22Rv1 (cell line): ENCODE results near the gene PIGS.
"Not testable (repeated sequence)": the region's sequence is repeated elsewhere in the genome, so short reads cannot be mapped to it uniquely, and the experiment has no call there.

Experiments
- H3K27ac ChIP-seq: fragments of 450-650 bp; 2 replicates; pipeline ENCODE4 v1.5.1; 2017
- ZFX ChIP-seq: fragments of 450-650 bp; IDR thresholded peaks from 2 replicates; pipeline ENCODE4 v1.6.1; 2017; ENCODE audit warnings: antibody characterized with exemption, borderline replicate concordance
- TF ChIP-seq, protein P1 (sequence below): fragments of 450-650 bp; IDR thresholded peaks from 2 replicates; pipeline ENCODE4 v1.5.1; 2017; ENCODE audit warnings: mild to moderate bottlenecking

Gene PIGS

DNA sequence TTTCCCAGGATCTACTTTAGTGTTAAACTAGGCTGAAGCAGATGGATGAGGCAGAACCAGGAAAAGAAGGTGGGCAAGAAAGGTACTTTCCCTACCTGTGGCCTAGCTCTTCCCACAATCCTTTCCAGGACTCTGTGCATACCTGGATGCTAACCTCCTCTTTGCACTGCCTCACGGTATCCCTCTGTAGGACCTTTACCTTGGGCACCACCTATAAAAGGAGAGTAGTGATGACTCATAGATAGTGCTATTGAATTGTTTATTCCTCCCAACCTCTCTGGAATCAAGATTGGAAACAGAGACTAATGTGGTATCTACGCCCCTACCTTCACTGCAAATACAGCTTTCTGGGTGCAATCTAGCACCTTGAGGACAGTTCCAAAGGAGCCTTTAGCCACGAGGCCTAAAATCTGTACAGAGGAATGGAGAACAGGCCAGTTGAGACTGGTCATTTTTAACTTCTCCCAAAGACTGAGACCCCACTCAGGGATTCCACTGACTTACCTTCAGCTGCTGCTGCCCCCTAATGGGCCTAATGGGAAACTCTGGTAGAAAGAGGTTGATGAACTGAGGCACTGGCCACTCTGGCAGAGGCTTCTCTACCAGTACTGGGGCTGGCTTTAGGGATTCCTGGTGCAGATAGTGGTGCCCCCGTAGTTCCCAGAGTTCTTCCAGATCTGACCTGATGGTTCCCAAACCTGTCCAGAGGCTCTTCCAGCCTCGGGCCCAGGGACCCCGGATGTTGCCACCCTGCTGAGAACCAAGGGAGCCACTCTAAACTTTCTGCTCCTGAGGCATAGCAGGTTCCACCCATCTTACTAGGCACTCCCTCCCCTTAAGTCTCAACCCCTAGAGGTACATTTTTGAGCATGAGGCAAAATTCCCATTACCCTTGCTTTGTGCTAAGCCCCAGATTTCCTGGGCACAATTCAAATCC is 41.9 kb upstream of the PIGS start:
- no peak for TF ChIP-seq ZFX
- TF ChIP-seq, protein P1, sequence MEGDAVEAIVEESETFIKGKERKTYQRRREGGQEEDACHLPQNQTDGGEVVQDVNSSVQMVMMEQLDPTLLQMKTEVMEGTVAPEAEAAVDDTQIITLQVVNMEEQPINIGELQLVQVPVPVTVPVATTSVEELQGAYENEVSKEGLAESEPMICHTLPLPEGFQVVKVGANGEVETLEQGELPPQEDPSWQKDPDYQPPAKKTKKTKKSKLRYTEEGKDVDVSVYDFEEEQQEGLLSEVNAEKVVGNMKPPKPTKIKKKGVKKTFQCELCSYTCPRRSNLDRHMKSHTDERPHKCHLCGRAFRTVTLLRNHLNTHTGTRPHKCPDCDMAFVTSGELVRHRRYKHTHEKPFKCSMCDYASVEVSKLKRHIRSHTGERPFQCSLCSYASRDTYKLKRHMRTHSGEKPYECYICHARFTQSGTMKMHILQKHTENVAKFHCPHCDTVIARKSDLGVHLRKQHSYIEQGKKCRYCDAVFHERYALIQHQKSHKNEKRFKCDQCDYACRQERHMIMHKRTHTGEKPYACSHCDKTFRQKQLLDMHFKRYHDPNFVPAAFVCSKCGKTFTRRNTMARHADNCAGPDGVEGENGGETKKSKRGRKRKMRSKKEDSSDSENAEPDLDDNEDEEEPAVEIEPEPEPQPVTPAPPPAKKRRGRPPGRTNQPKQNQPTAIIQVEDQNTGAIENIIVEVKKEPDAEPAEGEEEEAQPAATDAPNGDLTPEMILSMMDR = peak; percentile 79
- H3K27ac ChIP-seq = no peak overlapping the region

DNA sequence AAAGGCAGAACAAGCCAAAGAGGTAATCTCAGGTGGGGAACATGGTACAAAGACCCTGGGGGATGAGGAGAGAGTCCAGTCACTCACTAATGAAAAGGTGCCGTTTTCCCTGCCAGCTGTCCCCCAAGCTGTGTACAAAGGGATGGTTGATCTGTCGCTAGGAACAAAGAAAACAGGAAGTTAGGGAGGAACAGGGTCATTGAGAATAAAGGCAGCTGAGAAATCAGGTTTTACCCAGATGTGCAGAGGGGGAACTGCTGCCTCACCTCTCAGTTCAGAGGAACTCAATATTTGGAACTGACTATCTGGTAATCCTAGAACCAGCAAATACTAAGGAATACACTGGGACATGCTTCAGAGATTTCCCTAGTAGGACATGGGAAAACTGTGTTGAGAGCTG is 41.2 kb upstream of the PIGS start:
- TF ChIP-seq ZFX = no peak
- TF ChIP-seq, protein P1 = no peak
- H3K27ac ChIP-seq = no peak overlapping the region

DNA sequence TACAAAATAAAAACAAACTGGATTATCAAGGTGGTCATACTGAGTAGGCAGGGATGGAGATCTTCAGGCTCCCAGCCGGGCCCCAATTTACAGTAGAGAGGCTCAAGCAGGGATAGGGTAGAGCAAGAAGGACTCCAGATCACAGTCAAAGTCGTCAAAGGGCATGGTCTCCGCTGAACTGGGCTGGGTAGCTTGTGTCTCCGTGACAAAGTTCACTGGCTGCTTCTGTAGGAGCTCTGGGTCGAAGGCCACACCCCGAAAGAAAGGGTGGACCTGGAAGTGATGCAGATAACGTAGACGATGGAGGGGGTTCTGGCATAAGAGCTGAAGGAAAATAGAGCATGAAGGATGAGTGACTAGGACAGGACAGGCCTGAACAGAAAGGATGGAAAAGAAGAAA is 39.1 kb upstream of the PIGS start:
- TF ChIP-seq, protein P1 = no peak
- no peak for TF ChIP-seq ZFX
- no peak overlapping the region for H3K27ac ChIP-seq

DNA sequence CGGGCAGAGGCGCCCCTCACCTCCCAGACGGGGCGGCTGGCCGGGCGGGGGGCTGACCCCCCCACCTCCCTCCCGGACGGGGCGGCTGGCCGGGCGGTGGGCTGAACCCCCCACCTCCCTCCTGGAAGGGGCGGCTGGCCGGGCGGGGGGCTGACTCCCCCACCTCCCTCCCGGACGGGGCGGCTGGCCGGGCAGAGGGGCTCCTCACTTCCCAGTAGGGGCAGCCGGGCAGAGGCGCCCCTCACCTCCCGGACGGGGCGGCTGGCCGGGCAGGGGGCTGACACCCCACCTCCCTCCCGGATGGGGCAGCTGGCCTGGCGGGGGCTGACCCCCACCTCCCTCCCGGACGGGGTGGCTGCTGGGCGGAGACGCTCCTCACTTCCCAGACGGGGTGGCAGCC is 32.7 kb upstream of the PIGS start:
- not testable (repeated sequence) for H3K27ac ChIP-seq

DNA sequence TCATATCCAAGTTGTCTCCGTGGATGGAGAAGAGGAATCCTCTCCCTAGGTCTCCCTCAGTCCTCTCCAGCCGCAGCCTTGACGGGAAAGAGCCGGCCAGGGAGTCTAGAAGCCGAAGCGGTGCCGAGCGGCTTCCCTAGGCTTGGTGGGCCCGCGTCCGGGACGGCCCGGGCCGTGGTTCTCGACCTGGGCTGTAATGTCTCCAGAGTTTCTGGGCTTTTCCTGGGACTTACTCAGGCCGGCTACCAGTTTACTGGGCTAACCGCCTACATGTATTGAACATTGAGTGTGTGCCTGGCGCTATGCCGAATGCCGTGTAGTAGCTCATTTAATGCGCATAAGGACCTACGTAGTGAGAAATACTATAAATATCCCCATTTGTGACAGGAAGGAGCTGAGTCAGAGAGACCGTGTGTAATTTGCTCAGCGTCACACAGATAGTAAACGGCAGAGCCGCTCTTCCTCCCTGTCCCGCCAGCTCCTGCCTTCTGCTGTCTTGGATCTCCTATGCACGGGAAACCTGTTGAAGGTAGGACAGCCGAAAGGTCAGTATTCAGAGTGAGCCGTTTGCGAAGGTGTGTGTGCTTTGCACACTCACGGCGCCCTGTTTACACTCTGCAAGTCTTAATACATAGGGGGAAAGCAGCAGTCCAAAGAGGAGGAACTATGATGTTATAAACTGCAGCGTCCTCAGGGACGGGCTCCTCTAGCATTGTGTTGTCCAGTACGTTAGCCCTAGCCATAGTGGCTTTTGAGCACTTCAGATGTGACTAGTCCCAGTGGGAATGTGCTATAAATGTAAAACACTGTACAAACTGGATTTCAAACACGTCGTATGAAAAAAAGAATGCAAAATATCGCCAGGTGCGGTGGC is 28.2 kb upstream of the PIGS start:
- H3K27ac ChIP-seq = peak overlapping the region; percentile 93
- TF ChIP-seq, protein P1 = no peak
- TF ChIP-seq ZFX = no peak

DNA sequence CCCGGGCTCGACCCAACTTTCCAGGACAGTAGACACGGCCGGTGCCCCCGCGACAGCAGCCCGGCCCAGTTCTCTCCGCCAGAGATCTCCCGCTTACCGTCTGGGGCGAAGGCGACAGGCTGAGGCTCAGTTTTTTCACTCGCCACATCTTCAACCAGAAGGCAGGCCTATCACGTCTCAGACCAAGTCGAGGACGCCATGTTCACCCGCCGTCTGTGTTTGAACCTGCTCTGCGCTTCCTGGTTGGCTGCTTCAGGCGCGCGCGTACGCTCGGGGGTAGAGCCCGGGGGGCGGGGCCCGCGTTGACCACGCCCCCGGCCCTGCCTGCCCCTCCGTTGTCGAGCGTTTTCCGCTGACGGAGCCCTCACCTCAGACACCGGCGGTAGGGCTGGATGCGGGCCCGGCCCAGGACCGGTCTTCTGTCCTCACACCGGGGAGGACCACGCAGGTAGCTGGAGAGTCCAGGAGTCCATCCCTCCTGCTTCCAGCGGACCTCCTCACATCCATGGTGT is 27.5 kb upstream of the PIGS start, which contains the start of gene SPAG5:
Gene SPAG5, minus strand, starts transcription at position 227 of the 512 bp plus-strand sequence. Its CDS starts 79 bp downstream, at position 148.
- TF ChIP-seq, protein P1 = no peak
- TF ChIP-seq ZFX = no peak
- peak within 1 kb of the TSS; percentile 93 for H3K27ac ChIP-seq

DNA sequence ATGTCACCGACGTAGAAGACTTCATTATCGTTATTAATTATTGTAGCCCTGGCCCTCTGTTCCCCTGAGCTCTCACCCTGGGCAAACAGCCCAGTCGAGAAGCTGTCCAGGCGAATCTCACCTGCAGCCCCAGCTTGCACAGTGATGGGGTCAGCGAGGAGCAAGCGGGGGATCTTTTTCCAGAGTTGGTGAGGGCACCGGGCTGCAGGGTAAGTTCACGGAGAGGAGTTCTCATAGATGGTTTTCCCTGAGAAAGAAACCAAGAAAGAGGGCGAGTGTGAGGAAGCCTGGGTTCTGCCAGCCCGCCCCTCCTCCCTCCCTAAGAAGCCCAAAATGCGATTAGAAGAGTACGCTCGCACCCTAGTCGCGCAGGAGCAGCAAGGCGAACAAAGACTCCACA is 27.1 kb upstream of the PIGS start:
- H3K27ac ChIP-seq = peak overlapping the region; percentile 93
- TF ChIP-seq ZFX = no peak
- TF ChIP-seq, protein P1 = no peak
